ENCODE measurements around the gene HS6ST3.
"Not testable (repeated sequence)": the region's sequence is repeated elsewhere in the genome, so short reads cannot be mapped to it uniquely, and the experiment has no call there.

Gene HS6ST3

GRCh38 chr13:96762876-96763275, 673.0 kb downstream of the HS6ST3 start:
- DNase-seq = no peak

GRCh38 chr13:96766306-96766705, 676.4 kb downstream of the HS6ST3 start:
- DNase-seq = no peak

- no peak for DNase-seq
These were observed 678.6 kb downstream of the HS6ST3 start for GRCh38 chr13:96768524-96768923.

- DNase-seq = no peak
These were observed 680.0 kb downstream of the HS6ST3 start for GRCh38 chr13:96769874-96770273.

- no peak for DNase-seq
These were observed 681.8 kb downstream of the HS6ST3 start for GRCh38 chr13:96771486-96772367.

GRCh38 chr13:96772426-96772825, 682.5 kb downstream of the HS6ST3 start:
- no peak for DNase-seq

- not testable (repeated sequence) for DNase-seq
These were observed 688.4 kb downstream of the HS6ST3 start for GRCh38 chr13:96778302-96778701.

- DNase-seq = no peak
These were observed 689.8 kb downstream of the HS6ST3 start for GRCh38 chr13:96779691-96780090.

- DNase-seq = no peak
These were observed 690.2 kb downstream of the HS6ST3 start for GRCh38 chr13:96780105-96780504.

GRCh38 chr13:96781141-96781540, 691.2 kb downstream of the HS6ST3 start:
- no peak for DNase-seq

GRCh38 chr13:96782186-96782585, 692.3 kb downstream of the HS6ST3 start:
- DNase-seq = no peak

- DNase-seq = no peak
These were observed 693.1 kb downstream of the HS6ST3 start for GRCh38 chr13:96783057-96783456.

GRCh38 chr13:96783511-96783910, 693.6 kb downstream of the HS6ST3 start:
- DNase-seq = no peak

GRCh38 chr13:96785986-96786385, 696.1 kb downstream of the HS6ST3 start:
- DNase-seq = no peak

GRCh38 chr13:96792188-96792587, 702.3 kb downstream of the HS6ST3 start:
- DNase-seq = no peak

- DNase-seq = no peak
These were observed 703.0 kb downstream of the HS6ST3 start for GRCh38 chr13:96792736-96793403.

GRCh38 chr13:96793404-96793755, 703.5 kb downstream of the HS6ST3 start:
- no peak for DNase-seq

- DNase-seq = no peak
These were observed 704.8 kb downstream of the HS6ST3 start for GRCh38 chr13:96794669-96795068.

GRCh38 chr13:96795670-96796069, 705.8 kb downstream of the HS6ST3 start:
- no peak for DNase-seq

GRCh38 chr13:96796091-96796633, 706.3 kb downstream of the HS6ST3 start:
- no peak for DNase-seq

GRCh38 chr13:96797136-96797535, 707.2 kb downstream of the HS6ST3 start:
- no peak for DNase-seq

- no peak for DNase-seq
These were observed 713.7 kb downstream of the HS6ST3 start for GRCh38 chr13:96803456-96804100.

- DNase-seq = no peak
These were observed 714.3 kb downstream of the HS6ST3 start for GRCh38 chr13:96804174-96804573.

GRCh38 chr13:96806746-96807145, 716.8 kb downstream of the HS6ST3 start:
- DNase-seq = no peak

Data from GDM1 (cell line).